SH-SY5Y (cell line): ENCODE data around the gene CACNG8.

ENCODE experiments used
- GATA2 ChIP-seq: IDR thresholded peaks from 2 replicates; pipeline ENCODE4 v1.6.1; 2011; ENCODE audit warnings: mild to moderate bottlenecking, low read depth, low read length
- GATA3 ChIP-seq: IDR thresholded peaks from 2 replicates; pipeline ENCODE4 v1.6.1; 2011; ENCODE audit warnings: low read depth, mild to moderate bottlenecking, low read length, moderate library complexity

- TF ChIP-seq GATA2: no peak
- no peak for TF ChIP-seq GATA3
Observed at GRCh38 chr19:53961523-53962356, 997 bp upstream of the CACNG8 start.
